ENCODE data around the gene ZNF627.

Gene ZNF627

GRCh38 chr19:11639245-11639601, 41.9 kb downstream of the ZNF627 start:
- TF ChIP-seq CTCF (IDR thresholded peaks at IDR 0.05; ENCODE audit: low read depth, low read length, missing control alignments) = no peak
- H3K4me3 ChIP-seq (ENCODE audit: low read depth, low read length) = peak overlapping the region; percentile 20; the same call in 1 of the 2 replicates
- no peak for DNase-seq (ENCODE audit: low read depth)

- TF ChIP-seq CTCF (IDR thresholded peaks at IDR 0.05; ENCODE audit: low read depth, low read length, missing control alignments) = no peak
- peak overlapping the region; percentile 69 for H3K4me3 ChIP-seq (ENCODE audit: low read depth, low read length)
- DNase-seq (ENCODE audit: low read depth) = peak; percentile 82
These were observed 42.6 kb downstream of the ZNF627 start for GRCh38 chr19:11639602-11640471.

DNA sequence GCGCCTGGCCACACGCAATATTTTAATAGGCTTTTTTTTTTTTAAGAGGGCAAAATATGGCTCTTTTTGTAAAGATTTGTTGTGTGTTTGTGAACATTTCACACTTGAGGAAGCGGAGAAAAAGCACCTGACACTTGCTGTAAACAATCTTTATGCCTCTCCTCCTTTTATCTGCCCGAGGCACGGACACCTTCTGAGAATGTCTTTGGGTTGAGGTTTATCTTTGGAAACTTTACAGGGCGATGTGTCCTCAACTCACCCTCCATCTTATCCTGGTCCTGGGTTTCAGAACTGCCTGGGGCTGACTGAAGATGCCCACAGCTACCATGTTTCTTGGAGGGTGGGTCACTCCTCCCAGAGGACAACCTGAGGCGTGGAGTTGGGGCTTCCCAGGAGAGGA, 44.0 kb downstream of the ZNF627 start:
- no peak for TF ChIP-seq CTCF (IDR thresholded peaks at IDR 0.05; ENCODE audit: low read depth, low read length, missing control alignments)
- no peak overlapping the region for H3K4me3 ChIP-seq (ENCODE audit: low read depth, low read length)
- no peak for DNase-seq (ENCODE audit: low read depth)

DNA sequence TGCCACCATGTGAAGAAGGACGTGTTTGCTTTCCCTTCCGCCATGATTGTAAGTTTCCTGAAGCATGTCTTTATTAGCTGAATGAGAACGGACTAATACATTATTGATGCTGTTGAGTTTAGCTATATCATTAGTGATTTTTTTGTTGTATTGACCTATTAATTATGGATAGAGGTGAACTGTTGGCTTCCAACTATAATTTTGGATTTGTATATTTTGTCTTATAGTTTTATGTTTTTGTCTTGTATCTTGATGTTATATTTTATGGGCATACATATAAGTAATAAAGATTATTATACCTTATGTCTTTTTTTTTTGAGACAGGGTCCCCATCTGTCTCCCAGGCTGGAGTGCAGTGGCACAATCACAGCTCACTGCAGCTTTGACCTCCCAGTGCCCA, 45.6 kb downstream of the ZNF627 start:
- TF ChIP-seq CTCF (IDR thresholded peaks at IDR 0.05; ENCODE audit: low read depth, low read length, missing control alignments) = no peak
- H3K4me3 ChIP-seq (ENCODE audit: low read depth, low read length) = no peak overlapping the region
- no peak for DNase-seq (ENCODE audit: low read depth)

GRCh38 chr19:11649941-11650340, 52.7 kb downstream of the ZNF627 start:
- no peak for DNase-seq (ENCODE audit: low read depth)
- no peak for TF ChIP-seq CTCF (IDR thresholded peaks at IDR 0.05; ENCODE audit: low read depth, low read length, missing control alignments)
- H3K4me3 ChIP-seq (ENCODE audit: low read depth, low read length) = no peak overlapping the region

DNA sequence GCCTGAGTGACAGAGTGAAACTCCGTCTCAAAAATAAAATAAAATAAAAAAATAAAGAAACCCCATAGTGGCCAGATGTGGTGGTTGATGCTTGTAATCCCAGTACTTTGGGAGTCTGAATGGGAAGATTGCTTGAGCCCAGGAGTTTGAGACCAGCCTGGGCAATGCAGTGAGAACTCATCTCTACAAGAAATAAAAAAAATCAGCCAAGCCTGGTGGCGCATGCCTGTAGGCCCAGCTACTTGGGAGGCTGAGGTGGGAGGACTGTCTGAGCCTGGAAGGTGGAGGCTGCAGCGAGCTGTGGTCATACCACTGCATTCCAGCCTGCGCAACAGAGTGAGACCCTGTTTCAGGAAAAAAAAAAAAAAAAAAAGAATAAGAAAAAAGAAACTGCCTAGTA, 53.8 kb downstream of the ZNF627 start:
- no peak for TF ChIP-seq CTCF (IDR thresholded peaks at IDR 0.05; ENCODE audit: low read depth, low read length, missing control alignments)
- DNase-seq (ENCODE audit: low read depth) = no peak
- H3K4me3 ChIP-seq (ENCODE audit: low read depth, low read length) = no peak overlapping the region

- no peak overlapping the region for H3K4me3 ChIP-seq (ENCODE audit: low read depth, low read length)
- no peak for DNase-seq (ENCODE audit: low read depth)
- TF ChIP-seq CTCF (IDR thresholded peaks at IDR 0.05; ENCODE audit: low read depth, low read length, missing control alignments) = no peak
These were observed 54.8 kb downstream of the ZNF627 start for GRCh38 chr19:11652056-11652455.
